Suppressor macrophage treated with lipopolysaccharide for 1 hour (primary cell): ENCODE results near the gene SPOCK1.

Experiments used
- DNase-seq, 3 donors: peaks; one replicate each; pipeline ENCODE4 v3.0.0-alpha.2; 2020 to 2022

Gene SPOCK1

DNA sequence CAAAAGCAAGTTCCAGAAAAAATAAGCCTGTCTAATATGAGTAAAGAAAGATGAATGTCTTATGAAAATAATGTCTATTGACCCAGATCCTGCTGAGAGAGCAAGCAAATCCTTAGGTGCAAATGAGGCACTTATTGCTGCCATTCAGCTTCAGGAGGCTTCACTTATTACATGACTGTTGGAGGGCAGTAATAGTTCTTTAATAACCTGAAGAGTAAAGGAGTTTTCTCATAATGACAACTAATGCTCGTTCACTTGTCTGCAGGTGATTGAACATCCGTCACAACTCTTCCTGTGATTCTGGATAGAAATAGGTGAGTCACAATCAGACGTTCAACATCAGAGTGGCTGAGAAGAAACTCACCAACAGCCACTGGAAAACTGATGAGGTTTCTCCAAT is 58.3 kb downstream of the SPOCK1 start:
- DNase-seq = no peak

DNA sequence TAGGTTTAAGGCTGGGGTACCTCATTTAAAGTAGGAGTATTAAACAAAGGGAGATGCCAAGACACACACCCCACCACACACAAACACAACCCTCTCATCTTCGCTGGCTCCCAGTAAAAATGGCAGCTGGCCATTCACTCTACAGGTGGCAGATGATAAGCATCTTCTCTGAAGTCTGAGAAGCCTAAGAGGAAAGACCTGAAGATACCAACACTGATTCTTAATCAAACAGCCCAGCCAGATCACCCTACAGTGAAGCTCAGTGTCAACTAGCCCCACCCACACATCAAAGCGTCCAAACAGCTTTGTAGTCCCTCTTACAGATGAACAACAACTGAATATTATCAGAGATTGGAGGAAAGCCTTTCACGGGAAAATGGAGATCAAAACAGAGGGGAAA is 59.5 kb downstream of the SPOCK1 start:
- no peak for DNase-seq

DNA sequence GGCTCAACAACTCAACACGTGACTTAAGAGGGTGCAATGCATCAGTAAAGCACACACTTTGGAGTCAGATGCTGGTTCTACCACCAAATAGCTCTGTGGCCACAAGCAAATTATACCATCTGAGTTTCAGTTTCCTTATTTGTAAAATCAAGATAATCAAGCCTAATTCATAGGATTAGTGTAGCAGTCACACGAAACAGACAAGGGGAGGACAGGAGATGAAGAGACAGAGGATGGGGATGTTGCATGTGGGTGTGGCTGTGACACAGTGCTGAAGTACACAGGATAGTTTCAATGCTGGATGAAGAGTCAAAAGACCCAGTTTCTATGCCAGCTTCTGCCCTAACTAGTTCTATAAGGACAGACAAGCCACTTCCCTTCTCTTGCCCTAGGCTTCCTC is 60.2 kb downstream of the SPOCK1 start:
- DNase-seq = no peak

DNA sequence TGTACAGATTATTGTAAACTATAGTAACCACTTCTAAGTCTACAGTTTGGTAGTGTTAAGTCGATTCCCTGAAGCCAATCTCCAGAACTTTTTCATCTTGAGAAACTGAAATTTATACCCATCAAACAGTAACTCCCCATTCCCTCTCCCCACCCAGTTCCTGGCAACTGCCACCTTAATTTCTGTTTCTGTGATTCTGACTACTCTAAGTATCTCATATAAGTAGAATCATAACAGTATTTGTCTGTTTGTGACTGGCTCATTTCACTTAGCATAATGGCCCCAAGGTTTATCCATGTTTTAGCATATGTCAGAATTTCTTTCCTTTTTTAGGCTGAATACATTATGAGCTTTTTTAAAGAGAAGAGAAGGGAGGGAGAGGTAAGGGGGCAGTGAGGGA is 61.4 kb downstream of the SPOCK1 start:
- DNase-seq = no peak

DNA sequence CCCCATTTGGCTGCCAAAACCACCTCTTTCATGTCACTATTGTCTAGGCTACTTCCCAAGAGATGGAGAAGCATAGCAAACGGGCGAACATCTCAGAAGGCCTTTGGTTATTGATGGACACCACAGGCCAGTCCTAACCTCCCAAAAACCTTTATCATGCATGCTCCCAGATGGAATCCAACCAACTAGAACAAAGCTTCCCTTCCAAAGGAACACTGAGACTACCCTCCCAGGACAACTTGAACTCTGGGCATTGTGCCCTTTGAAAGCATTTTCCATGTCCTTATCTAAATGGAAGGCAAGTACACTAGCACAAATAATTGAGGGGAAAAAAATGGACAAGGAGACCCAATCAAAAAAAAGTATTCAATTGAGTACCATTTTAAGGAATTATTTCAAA is 65.6 kb downstream of the SPOCK1 start:
- no peak for DNase-seq

DNA sequence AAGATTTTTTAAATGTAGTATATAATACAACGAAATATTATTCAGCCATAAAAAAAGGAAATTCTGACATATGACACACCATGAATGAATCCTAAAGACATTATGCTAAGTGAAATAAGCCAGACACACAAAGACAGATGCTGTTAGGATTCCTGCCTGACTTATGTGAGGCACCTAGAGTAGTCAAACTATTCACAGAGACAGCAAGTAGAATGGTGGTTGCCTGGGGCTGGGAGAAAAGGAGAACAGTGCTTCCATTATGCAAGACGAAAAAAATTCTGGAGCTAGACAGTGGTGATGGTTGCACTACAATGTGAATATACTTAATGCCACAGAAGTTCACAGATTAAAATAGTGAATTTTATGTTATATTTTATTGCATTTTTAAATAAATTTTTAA is 66.8 kb downstream of the SPOCK1 start:
- DNase-seq = no peak

DNA sequence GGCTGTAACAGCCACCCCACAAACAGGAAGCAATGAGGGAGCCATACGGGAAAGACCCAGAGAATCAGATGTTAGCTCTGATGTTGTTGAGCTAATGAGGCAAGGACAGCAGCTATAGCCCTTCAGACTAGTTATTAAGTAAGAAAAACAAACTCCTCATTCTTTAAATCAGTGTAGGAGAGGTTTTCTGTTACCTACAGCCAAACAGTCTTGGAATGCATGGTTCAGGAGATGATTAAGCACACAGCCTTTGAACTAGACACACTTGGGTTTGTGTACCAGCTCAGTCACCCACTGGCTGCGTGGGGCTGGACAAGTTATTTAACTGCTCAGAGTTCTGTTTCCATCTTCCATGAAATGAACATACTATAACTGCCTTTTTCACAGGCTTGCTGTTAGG is 68.1 kb downstream of the SPOCK1 start:
- DNase-seq = no peak

DNA sequence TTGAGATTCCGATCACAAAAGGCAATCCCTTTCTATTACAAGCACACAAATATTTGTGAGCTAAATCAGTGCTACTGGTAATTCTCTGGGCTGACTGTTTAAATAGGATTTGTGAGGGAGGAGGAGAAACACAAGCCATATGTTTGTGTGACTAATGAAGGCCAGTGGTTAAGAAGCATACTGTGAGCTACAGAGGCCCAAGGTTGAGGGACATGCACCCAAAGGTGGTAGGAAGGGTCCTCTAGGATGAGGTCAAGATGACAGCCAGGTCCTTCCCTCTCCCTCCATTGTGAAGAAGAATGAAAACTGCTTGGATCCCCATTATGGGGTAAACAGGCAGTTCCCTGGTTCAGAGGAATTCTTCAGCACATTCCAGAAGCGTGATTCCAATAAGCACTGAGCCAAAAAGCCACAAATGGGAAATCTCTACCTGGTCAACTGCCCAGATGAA is 83.9 kb downstream of the SPOCK1 start:
- DNase-seq = no peak

DNA sequence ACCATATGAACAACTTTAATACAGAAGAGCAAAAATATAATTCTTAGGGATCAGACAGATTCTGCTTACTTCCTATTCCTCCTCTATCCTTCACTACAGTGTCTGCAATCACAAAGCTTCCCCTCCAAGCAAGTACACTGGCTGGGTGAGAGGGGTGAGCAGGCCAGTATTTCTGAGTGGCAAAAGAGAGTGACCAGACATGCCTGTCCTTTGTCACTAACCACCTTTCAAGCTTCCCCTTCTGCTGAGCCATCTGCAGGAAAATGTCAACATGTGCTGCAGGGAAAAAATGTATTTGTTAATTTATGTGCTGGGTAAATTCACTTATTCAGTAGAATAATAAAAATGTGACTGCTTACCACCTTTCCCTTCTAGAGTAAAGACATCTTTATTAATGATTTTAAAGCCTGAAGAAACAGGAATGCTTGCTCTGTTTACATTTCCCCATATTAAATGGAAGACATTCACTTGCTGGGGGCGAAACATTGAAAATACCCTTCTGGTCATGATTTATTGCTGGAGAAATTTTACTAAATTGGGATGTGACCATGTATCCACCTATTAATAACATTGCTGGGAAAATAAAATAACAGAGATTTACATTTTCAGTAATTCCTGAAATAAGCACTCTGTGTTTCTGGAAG is 84.9 kb downstream of the SPOCK1 start:
- no peak for DNase-seq

DNA sequence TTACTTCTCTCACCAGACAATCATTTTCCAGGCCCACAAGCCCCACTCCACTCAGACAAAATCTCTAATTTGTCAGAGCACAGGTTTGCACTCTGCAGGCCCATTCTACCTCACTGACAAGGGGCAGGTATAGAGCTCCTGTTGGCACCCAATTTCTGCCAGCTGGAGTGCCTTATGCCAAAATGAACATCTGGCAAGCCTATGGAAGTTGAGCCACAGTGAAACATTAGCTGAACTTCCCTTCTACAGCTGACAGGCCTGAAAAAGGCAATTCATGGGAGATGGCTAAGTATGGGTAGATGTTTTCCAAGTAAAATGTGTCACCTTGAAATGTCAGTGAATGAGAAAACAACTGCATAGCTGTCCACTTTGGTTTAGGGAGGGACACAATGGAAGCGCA is 87.0 kb downstream of the SPOCK1 start:
- no peak for DNase-seq

DNA sequence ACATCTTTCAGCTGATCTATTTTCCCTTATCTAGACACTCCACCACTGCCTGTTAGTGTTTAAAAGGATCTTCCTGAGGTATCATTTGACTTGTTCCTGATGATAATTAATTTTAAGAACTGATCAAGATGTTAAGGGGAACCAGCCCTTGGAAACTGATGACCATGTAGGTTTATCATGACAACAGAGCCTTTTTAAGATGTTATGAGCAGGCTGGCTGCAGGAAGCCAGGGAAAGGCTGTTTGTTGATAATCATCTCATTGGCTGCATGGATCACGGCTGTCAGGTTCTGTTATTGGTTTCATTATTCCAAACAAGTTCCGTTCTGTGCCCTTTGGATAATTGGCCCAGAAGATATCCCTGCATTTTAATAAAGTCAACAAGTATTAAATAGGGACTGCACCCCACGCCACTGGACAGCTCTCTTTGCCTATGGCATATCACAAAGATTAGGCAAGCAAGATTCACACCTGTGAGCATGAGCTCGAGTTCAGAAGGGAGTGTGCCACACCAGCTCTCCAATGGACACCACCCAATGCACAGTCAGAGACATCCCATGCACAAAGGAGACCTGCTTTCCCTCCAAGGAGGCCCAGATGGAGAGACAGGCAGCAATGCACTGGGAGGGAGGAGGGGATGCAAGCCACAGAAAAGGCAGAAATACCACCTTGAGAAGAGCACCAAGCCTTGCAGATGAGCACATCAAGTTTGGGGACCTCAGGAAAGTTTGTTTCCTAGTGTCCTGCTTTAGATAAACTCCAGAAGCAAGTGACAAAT is 88.7 kb downstream of the SPOCK1 start:
- no peak for DNase-seq

DNA sequence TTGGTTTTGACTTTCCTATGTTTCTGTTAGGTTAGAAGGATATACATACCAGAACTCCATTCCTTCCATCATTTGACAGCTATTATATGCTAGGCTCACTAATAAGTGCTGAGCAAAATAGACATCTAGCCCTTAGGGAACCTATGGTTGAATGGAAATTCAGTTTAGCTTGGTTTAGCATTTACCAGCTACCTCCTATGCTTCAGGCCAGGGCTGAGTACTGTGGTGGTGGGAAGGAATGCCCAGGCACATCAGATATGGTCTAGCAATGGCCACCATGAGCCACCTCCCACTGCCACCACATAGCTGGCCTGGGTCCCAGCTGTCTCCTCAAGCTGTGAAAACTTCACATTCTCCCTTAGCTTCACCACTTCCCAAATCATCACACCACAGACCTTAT is 89.4 kb downstream of the SPOCK1 start:
- DNase-seq = no peak

DNA sequence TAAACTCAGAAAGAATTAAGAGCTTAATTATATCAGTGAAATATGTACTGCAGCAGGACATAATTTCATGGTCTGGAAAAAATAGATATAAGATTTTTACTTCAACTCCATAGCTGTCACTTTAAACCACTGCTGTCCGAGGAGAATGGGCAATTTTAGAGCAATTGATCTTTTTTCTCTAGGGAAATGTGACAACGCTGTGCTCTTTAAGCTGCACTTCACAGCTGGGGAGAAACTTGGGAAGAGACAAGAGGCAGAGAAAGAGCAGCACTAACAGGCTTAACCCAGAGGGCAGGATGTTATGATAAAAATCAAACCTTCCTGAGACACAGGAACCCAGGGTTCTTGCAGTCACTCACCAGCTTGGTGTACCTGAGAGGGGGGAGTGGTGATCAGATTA is 92.0 kb downstream of the SPOCK1 start:
- no peak for DNase-seq

DNA sequence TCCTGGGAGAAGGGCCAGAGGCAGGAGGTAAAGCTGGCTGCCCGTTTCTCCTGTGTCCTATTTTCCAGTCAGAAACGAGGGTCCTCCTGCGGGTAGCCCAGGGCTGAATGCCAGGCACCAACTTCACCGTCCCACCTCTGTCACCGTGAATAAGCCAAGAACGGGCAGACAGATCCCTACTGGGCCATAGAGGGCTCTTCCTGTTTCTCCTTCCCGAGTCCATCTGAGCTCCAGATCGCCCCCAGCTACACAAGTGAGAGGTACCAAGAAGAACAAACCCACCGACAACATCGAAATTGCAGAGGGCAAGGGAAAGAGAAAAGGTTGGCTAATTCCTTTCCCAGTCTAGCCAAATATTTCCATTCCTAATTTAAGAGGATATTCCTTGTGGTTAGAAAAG is 93.7 kb downstream of the SPOCK1 start:
- no peak for DNase-seq

DNA sequence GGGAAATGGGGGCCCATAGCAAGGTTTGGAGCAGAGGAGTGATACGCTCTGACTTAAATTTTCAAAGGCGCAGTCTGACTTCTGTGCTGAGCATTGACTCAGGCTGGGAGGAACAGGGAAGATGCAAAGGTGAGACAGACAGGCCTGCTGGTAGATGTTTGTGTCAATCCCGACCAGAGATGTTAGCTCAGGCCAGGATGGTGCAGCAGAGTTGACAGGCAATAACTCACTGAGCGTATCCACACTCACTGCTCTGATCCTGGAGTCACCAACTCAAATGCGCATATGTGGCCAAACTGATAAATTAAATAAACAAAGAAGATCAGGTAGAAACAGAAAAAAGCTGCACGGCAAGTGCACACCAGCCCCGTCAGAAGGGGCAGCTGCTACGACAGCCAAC is 95.3 kb downstream of the SPOCK1 start:
- DNase-seq = no peak

DNA sequence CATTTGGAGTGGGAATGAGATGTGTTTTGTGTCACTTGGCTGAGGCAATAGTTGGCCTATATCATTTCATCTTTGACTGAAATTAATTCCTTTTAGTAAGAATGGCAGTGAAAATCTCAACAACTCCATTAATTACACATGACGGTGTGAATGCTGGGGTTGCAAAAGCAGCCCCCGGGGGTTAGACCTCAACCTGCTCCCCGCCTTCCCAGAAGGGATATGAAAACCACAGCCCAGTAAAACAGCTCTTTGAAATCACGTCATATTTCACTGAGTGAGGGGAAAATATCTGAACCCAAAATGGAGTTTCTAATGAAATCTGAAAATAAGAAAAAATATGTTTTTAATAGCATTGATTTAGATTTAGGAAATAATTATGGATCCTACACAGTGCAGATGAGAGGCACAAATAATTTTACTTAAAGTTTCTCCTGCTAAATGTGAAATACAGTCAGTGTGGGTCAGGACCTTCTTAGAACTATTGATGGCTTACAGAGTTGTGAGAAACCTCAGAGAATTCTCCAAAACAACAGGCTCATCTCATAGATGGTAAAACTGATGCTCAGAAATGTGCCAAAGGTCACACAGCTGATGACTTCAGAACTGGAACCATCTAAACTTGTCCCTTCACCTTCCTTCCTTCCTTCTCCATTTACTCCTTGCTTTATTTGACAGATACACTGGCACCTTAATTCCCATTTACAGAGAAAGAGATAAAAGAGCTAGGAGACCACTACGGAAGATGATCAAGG is 96.5 kb downstream of the SPOCK1 start:
- DNase-seq = no peak

DNA sequence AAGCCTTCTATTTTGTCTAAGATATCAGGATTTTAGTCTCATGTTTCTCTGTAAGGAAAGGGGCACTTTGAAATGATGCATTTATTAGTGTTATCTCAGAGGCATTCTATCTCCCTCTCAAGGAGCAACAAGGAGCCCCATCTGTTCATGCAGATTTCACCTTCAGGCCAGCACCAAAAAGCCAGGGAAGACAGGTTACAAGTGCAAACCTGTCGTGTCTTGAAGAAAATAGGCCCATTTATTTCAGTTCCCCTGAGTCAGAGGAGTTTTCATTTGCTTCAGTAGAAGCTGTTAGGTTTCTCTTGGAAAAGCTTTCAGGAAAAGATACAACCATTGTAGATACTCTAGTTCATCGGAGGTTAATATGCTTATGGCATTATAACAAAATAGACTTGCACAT is 97.2 kb downstream of the SPOCK1 start:
- DNase-seq = no peak

DNA sequence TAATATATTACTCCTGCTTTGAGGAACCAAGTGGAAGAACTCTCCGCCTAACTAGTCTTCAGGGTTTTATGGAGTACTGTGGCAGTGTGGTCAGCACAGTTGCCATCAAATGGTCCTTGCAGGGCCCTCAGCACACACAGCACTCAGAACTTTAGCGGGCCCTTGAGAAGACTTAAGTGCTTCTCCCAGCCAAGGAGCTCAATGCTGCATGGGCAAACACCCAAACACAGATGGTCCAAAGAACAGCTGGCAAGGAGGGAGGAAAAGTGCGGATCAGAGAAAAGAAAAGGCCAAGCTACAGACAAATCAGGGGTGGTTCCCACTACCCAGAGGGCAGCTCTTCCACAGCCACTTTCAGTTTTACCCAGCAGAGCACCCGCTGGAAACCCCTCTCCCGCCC is 98.6 kb downstream of the SPOCK1 start:
- no peak for DNase-seq

DNA sequence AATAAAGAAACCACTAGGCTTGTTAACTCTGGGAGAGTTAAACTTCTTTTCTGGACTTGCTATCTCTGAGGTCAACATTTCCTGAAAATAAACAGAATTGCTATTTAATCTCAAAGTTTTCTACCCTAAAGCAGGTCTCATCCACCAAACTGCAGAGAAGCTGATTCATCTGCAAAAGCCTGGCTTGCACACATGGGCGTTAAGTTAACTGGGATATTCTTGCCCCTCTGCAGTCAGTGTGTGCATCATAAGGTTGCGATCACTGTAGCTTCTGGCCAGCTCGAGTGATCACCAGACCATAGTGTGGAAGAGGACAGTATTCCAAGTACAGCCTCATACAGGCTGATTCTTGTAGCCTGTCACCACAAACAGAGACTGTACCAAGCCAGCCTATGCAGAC is 99.2 kb downstream of the SPOCK1 start:
- DNase-seq = no peak

DNA sequence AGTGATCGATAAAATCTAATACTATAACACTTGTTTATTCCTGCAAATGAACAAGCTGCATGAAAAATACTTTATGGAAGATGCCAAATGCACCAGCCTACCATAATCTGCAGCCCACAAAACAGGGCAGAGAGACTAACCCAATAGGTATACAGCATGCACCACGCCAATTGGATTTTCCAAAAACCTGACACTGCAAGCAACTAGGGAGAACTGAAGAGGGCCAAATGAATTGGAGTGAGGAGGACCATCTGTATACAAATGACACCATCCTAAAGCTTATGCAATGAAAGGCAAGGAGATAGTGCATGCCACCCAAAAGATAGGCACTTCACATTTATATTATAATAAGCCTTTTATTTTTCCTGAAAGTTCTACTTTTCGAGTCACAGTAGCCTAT is 100.4 kb downstream of the SPOCK1 start:
- DNase-seq = no peak

DNA sequence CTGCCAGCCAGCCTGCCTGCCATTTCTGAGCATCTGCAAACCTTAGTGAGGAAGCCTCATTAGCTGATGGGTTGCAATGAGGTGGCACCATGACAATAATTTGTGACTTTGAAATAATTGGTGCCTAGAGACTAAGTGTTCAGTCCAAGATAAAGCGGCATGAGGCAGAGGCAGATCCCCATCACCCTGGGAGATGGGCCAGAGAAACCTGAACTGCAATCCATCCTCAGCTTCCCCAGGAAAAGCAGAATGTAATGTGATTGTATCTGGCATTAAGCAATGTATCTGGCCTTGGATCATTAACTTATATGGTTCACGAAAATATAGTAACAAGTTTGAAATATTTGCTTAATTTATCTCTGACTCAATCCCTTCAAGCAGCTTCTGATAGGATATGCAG is 101.0 kb downstream of the SPOCK1 start:
- DNase-seq = no peak

DNA sequence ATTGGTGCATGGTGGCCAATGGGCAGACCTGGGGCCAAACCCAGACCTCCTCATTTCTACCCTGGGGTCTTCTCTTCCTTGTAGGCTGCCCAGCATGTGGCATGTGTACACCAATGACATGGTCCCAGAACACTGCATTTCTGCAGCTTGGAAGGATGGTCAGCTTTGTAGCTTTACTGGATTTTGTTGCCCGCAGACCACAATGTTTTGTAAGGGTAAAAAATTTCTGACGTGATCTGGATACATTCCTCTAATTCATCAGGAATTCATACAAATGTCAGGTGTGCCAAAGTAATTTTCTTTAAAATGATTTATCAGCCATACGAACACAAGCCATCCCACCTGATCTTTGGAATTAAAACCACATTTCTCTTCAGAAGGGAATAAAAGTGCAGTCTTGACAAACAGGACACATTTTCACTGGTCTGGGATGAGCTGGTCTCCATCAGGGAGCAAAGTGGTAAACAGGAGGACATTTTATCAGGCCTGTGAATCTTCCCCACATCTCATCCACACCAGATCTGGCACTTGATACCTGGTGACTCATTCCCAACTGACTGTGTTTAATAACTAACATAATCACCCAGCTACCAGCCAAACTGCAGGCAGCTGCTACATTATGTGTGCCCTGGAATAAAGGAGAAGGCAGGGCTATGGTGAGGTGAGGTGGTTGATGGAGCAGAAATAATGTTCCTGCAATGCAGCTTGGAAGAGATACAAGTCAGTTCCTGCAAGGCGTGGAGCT is 103.9 kb downstream of the SPOCK1 start:
- no peak for DNase-seq

DNA sequence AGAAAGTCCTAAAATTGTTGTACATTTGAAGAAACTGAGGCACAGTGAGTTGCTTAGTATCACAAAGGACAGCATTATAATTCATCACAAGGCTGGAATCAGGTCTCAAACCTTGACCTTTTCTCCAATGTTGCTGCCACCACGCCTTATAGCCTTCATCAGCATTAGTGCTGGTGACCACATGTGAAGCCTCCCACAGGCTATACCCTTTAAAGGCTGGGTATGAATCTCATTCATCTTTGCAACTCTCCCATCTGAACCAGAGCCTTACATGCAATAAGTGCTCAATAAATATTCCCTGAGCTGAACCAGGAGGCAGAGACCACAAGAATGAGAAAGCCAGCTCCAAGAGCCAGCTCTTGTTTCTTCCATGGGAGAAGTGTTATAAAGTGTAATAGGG is 104.7 kb downstream of the SPOCK1 start:
- DNase-seq = no peak
